NB4 (cell line): Measurements from ENCODE around the gene C1QTNF9B.

ENCODE experiments used
- CTCF ChIP-seq: IDR thresholded peaks from one replicate; pipeline ENCODE4 v1.5.1; 2012; ENCODE audit warnings: low read depth, low read length
- POLR2A ChIP-seq: IDR thresholded peaks from 2 replicates; pipeline ENCODE4 v1.6.1; 2011; ENCODE audit warnings: mild to moderate bottlenecking; ENCODE audit not compliant: insufficient read length; ENCODE audit errors: extremely low read depth

- TF ChIP-seq POLR2A, result no peak
- peak; percentile 40 for TF ChIP-seq CTCF
These were observed 2.3 kb upstream of the C1QTNF9B start for GRCh38 chr13:23899555-23899954.
